Measurements from ENCODE around the gene EPS8.
A peak's percentile ranks its signal among the peaks of the same experiment; 100 is the strongest.
"Not testable (repeated sequence)": the region's sequence is repeated elsewhere in the genome, so short reads cannot be mapped to it uniquely, and the experiment has no call there.

EPS8 gene

DNA sequence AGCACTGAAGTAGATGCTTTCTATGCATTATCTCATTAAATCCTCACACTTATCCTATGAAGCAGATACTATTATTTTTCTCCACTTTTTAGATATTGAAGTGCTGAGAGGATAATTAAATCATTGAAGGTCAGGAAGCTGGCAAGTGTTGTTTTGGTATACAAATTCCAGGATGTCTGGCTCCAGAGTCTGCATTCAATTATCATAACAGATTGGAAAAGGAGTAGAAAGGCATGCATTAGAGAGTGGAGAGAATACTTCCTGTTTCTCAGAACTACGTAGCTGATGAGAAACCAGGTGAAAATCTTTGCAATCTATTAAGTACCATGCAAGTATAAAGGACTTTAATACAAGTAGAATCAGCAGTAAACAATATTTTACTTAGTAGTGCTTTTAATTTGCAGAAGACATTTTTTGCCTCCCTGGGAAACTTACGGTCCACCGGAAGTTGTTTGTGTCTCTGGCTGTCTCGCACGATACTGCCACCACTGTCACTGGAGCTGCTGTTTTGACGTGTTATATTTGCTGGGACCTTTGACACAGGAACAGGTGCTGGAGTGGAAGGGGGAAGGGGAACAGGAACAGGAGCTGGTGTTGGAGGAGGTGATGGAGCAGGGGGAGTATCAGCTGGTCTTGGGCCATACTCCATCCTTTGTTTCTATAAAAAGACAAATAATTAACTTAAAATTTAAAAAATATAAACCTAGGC is 158.0 kb downstream of the EPS8 start:
- Histone ChIP-seq H3K79me2 (ENCODE audit: control insufficient read depth, insufficient read depth, low read length, unreplicated experiment) (peaks cover 24% of the 10 kb centered on the region), H3K27me3 (ENCODE audit: insufficient read depth, low read length) (no peaks in the 10 kb centered on the region), H3K36me3 (ENCODE audit: insufficient read depth, low read length) (peaks cover 25% of the 10 kb centered on the region), H3K4me1 (ENCODE audit: control insufficient read depth, insufficient read depth, low read length, unreplicated experiment) (peaks cover 76% of the 10 kb centered on the region), H3K4me3 (ENCODE audit: low read depth, low read length) (peak overlapping the region; percentile 28; the same call in 1 of the 2 replicates), H2AFZ (ENCODE audit: low read length, unreplicated experiment) (no peak overlapping the region), H3K27ac (ENCODE audit: low read depth, low read length) (peak overlapping the region; percentile 100)

DNA sequence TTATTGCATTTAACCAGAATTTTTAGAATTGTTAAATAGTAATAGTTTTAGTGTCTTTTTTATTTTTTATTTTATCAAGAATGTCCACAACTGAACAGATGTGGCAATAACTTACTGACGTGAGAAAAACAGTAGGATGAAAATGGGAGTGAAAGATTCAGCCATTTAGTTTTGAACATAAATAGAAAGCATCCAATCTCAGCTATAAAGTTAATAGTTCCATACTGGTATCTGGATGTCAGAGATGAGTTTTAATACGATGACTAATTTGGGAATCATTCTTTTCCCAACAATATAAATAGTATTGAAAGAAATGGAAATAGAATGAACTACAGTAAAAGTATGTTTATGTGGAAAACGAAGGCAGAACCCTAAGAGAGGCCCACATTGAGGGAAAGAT is 159.4 kb downstream of the EPS8 start:
- peaks cover 19% of the 10 kb centered on the region for H3K36me3 ChIP-seq (ENCODE audit: insufficient read depth, low read length)
- H3K4me1 ChIP-seq (ENCODE audit: control insufficient read depth, insufficient read depth, low read length, unreplicated experiment): peaks cover 63% of the 10 kb centered on the region
- H3K4me3 ChIP-seq (ENCODE audit: low read depth, low read length): peak overlapping the region; percentile 35; the same call in 1 of the 2 replicates
- peaks cover 22% of the 10 kb centered on the region for H3K79me2 ChIP-seq (ENCODE audit: control insufficient read depth, insufficient read depth, low read length, unreplicated experiment)
- no peaks in the 10 kb centered on the region for H3K27me3 ChIP-seq (ENCODE audit: insufficient read depth, low read length)
- H3K27ac ChIP-seq (ENCODE audit: low read depth, low read length): peak overlapping the region; percentile 100
- H2AFZ ChIP-seq (ENCODE audit: low read length, unreplicated experiment): no peak overlapping the region

DNA sequence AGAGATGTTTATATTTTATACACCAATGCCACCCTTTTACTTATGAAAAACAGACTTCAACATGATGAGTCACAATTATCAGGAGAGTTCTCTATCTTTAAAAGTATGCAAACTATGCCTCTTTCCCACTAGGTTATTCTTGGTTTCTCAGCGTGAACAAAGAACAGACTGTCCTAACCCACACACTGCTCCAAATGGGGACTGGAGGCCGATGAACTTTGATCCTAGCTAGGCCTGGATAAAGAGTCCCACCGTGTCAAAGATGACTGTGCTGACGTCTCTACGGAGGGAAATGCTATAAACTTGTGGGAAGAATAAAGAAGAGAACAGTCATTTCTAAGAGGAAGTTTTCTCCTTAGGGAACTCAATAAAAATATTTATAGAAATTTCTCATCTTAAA is 160.1 kb downstream of the EPS8 start:
- no peaks in the 10 kb centered on the region for H3K27me3 ChIP-seq (ENCODE audit: insufficient read depth, low read length)
- peaks cover 26% of the 10 kb centered on the region for H3K36me3 ChIP-seq (ENCODE audit: insufficient read depth, low read length)
- no peak overlapping the region for H2AFZ ChIP-seq (ENCODE audit: low read length, unreplicated experiment)
- H3K27ac ChIP-seq (ENCODE audit: low read depth, low read length): peak overlapping the region; percentile 100
- peaks cover 57% of the 10 kb centered on the region for H3K4me1 ChIP-seq (ENCODE audit: control insufficient read depth, insufficient read depth, low read length, unreplicated experiment)
- peaks cover 22% of the 10 kb centered on the region for H3K79me2 ChIP-seq (ENCODE audit: control insufficient read depth, insufficient read depth, low read length, unreplicated experiment)
- 0 out of 2 replicates have a peak overlapping the region, but pooled peaks have one; percentile 35 for H3K4me3 ChIP-seq (ENCODE audit: low read depth, low read length)

DNA sequence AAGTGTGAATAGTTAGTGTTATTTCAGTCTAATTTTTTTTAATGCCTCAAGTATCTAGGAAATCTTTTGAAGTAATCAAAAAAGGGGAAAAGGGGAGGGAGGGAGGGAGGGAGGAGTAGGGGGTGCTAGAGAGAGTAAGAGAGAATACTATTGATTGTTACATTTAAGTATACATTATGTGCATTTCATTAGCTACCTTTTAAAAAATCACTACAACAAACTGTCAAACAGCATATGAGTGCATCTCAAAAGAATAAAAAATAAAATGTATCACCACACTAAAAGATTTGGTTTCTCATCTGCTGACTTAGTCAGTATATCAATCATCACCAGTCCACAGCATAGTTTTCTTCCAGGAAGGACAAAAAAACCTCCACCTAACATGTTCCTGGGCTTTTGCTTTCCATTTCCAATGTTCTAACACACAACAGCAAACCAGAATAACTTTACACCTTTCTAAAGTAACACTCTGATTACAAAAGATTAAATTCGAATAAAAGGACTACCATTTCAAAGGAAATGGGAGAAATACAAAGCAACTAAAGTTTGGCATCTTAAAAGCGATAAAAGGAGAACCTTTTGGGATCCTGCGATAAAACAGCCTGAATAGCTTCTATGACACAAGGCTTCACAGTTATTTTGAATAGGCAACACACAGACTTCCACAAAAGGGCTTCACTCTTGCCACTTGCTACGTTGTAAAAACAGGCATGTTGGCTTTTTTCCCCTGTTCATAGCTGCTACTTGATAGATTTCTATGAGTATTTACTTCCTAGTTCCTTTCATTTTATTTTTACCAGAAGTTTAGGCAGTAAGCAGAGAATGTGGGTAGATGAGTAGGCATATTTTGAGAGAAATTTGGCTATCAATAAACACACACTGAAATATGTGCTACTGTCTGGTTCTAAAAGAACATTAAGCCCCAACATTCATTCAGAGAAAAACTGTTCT is 160.9 kb downstream of the EPS8 start:
- H3K4me1 ChIP-seq (ENCODE audit: control insufficient read depth, insufficient read depth, low read length, unreplicated experiment): peaks cover 48% of the 10 kb centered on the region
- peak overlapping the region; percentile 100 for H3K27ac ChIP-seq (ENCODE audit: low read depth, low read length)
- H3K79me2 ChIP-seq (ENCODE audit: control insufficient read depth, insufficient read depth, low read length, unreplicated experiment): peaks cover 18% of the 10 kb centered on the region

DNA sequence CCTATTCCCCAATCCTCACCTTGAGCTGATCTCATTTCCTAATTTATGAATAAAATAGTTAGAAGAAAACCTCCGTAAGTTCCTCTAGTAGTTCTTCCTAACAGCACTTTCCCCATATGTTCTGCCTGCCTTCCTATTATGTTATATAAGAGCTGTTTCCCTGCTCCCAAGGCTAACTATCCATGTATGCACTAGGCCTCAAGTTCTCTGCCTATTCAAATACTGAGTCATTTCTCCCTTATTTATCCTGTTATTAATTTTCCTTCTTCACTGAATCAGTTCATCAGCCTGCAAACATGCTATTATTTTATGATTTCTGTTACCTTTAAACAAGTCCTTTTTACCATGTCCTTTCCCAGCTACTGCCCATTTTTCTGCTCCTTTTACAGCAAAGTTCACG is 164.1 kb downstream of the EPS8 start:
- H3K27me3 ChIP-seq (ENCODE audit: insufficient read depth, low read length): no peaks in the 10 kb centered on the region
- no peak overlapping the region for H2AFZ ChIP-seq (ENCODE audit: low read length, unreplicated experiment)
- peaks cover 34% of the 10 kb centered on the region for H3K4me1 ChIP-seq (ENCODE audit: control insufficient read depth, insufficient read depth, low read length, unreplicated experiment)
- H3K36me3 ChIP-seq (ENCODE audit: insufficient read depth, low read length): peaks cover 51% of the 10 kb centered on the region
- peaks cover 14% of the 10 kb centered on the region for H3K79me2 ChIP-seq (ENCODE audit: control insufficient read depth, insufficient read depth, low read length, unreplicated experiment)
- no peak overlapping the region for H3K4me3 ChIP-seq (ENCODE audit: low read depth, low read length)
- H3K27ac ChIP-seq (ENCODE audit: low read depth, low read length): peak overlapping the region; percentile 25

More for the DNA sequence above, 160.9 kb downstream of the EPS8 start:
- no peaks in the 10 kb centered on the region for H3K27me3 ChIP-seq (ENCODE audit: insufficient read depth, low read length)
- H2AFZ ChIP-seq (ENCODE audit: low read length, unreplicated experiment): no peak overlapping the region
- peak overlapping the region; percentile 53 for H3K4me3 ChIP-seq (ENCODE audit: low read depth, low read length)
- peaks cover 34% of the 10 kb centered on the region for H3K36me3 ChIP-seq (ENCODE audit: insufficient read depth, low read length)

DNA sequence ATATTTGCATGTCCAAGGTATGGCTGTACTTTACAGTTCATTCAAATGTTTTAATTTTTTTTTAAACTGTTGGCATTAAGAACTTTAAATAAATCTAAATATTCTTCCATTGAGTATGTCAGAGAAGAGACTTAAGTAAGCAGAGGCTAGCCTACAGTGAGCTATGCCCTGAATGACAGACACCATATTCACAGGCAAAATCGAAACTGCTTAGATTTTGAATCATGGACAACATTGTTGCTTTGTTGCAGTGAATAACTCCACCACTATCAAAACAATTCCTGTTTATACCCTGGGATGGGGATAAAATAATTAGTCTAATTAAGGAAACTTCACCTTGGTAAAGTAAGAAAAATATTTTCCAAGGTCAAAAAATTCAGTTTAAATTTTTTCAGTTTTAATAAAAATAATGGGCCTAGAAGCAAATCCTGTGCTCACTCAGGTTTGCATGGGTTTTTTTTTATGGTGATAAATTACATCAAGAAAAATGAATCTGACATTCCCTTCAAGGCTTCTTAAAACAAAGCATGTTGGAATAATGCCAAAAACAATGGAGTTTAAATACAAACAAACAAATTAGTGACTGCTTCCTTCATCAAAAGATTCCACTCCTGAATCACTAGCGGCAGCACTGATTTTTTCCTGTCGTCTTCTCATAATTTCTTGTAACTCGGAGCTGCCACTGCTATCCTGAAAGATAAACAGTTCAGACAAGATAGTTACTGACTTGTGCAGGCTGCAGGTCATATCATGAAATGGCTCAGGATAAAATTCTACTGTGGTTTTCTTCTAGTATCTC is 168.2 kb downstream of the EPS8 start:
- Histone ChIP-seq H3K27ac (ENCODE audit: low read depth, low read length) (peak overlapping the region; percentile 34), H3K4me3 (ENCODE audit: low read depth, low read length) (no peak overlapping the region), H3K36me3 (ENCODE audit: insufficient read depth, low read length) (peaks cover 85% of the 10 kb centered on the region)

DNA sequence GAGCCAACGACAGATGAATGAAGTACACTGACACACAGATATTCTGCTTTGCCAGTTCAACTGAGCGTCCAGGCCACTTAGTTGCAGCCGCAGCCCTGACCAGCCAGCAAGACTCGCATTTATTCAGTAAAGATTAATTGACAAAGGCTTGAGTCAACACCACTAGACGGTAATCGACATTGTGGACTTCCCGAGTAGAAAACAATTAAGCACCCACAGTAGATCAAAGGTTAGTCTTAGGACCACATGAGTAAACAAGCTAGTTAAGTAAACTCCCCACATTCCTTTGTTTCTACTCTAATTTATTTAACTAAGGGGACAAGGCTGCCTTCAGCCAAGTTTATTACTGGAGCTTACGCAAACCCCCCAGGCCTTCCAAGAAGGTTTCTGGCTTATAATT is 172.7 kb downstream of the EPS8 start:
- H3K4me3 ChIP-seq (ENCODE audit: low read depth, low read length); H3K79me2 ChIP-seq (ENCODE audit: control insufficient read depth, insufficient read depth, low read length, unreplicated experiment); H3K27ac ChIP-seq (ENCODE audit: low read depth, low read length); H2AFZ ChIP-seq (ENCODE audit: low read length, unreplicated experiment); H3K27me3 ChIP-seq (ENCODE audit: insufficient read depth, low read length): not testable (repeated sequence)
- H3K36me3 ChIP-seq (ENCODE audit: insufficient read depth, low read length): peaks cover 60% of the 10 kb centered on the region
- H3K4me1 ChIP-seq (ENCODE audit: control insufficient read depth, insufficient read depth, low read length, unreplicated experiment): peaks cover 12% of the 10 kb centered on the region

More for the DNA sequence above, 168.2 kb downstream of the EPS8 start:
- Histone ChIP-seq H3K4me1 (ENCODE audit: control insufficient read depth, insufficient read depth, low read length, unreplicated experiment) (peaks cover 10% of the 10 kb centered on the region), H3K79me2 (ENCODE audit: control insufficient read depth, insufficient read depth, low read length, unreplicated experiment) (peaks cover 4% of the 10 kb centered on the region), H2AFZ (ENCODE audit: low read length, unreplicated experiment) (no peak overlapping the region), H3K27me3 (ENCODE audit: insufficient read depth, low read length) (no peaks in the 10 kb centered on the region)

DNA sequence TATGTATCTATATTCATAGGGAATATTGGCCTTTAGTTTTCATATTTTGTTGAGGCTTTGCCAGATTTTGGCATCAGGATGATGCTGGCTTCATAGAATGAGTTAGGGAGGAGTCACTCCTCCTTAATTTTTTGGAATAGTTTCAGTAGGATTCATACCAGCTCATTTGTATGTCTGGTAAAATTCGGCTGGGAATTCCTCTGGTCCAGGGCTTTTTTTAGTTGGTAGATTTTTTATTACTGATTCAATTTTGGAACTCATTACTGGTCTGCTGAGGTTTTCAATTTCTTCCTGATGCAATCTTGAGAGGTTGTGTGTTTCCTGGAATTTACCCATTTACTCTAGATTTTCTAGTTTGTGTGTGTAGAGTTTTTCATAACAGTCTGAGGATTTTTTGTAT is 175.2 kb downstream of the EPS8 start:
- peaks cover 8% of the 10 kb centered on the region for H3K4me1 ChIP-seq (ENCODE audit: control insufficient read depth, insufficient read depth, low read length, unreplicated experiment)
- peak overlapping the region; percentile 45 for H3K27ac ChIP-seq (ENCODE audit: low read depth, low read length)
- H3K27me3 ChIP-seq (ENCODE audit: insufficient read depth, low read length): no peaks in the 10 kb centered on the region
- no peak overlapping the region for H3K4me3 ChIP-seq (ENCODE audit: low read depth, low read length)
- no peak overlapping the region for H2AFZ ChIP-seq (ENCODE audit: low read length, unreplicated experiment)
- H3K79me2 ChIP-seq (ENCODE audit: control insufficient read depth, insufficient read depth, low read length, unreplicated experiment): no peaks in the 10 kb centered on the region
- H3K36me3 ChIP-seq (ENCODE audit: insufficient read depth, low read length): peaks cover 36% of the 10 kb centered on the region

DNA sequence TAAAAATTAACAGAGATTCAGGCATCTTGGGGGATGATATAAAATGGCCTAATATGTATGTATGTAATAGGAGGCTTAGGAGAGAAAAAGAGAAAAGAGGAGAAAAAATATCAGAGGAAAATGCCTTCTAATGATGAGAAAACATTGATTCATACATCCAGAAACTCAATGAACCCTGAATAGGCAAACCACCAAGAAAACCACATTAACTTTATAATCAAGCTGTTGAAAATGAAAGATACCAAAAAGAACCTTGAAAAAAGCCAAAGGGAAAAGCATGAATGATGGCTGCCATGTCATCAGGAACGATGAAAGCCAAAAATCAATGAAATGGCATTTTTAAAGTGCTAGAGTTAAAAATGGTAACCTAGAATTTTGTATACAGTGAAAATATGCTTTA is 180.2 kb downstream of the EPS8 start:
- H2AFZ ChIP-seq (ENCODE audit: low read length, unreplicated experiment): no peak overlapping the region
- no peaks in the 10 kb centered on the region for H3K36me3 ChIP-seq (ENCODE audit: insufficient read depth, low read length)
- no peaks in the 10 kb centered on the region for H3K79me2 ChIP-seq (ENCODE audit: control insufficient read depth, insufficient read depth, low read length, unreplicated experiment)
- peaks cover 3% of the 10 kb centered on the region for H3K4me1 ChIP-seq (ENCODE audit: control insufficient read depth, insufficient read depth, low read length, unreplicated experiment)
- H3K27ac ChIP-seq (ENCODE audit: low read depth, low read length): no peak overlapping the region
- no peaks in the 10 kb centered on the region for H3K27me3 ChIP-seq (ENCODE audit: insufficient read depth, low read length)
- no peak overlapping the region for H3K4me3 ChIP-seq (ENCODE audit: low read depth, low read length)

DNA sequence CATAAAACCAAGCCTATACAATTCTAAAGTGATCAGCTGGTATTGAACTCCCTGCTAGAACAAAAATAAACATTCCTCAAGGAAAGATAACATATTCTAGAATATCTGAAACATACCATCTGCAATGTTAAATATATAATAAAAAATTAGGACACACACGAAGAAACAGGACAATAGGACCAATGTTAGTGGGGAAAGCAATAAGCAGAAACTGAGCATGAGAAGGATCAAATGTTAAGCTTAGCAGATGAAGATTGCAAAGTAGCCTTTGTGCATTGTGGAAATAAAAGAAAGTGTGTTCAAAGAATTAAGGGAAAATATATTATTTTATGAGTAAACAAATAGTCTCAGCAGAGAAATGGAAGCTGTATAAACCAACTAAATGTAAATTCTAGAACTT is 180.8 kb downstream of the EPS8 start:
- Histone ChIP-seq H3K27me3 (ENCODE audit: insufficient read depth, low read length) (no peaks in the 10 kb centered on the region), H3K79me2 (ENCODE audit: control insufficient read depth, insufficient read depth, low read length, unreplicated experiment) (no peaks in the 10 kb centered on the region), H3K27ac (ENCODE audit: low read depth, low read length) (no peak overlapping the region), H3K4me3 (ENCODE audit: low read depth, low read length) (no peak overlapping the region), H3K4me1 (ENCODE audit: control insufficient read depth, insufficient read depth, low read length, unreplicated experiment) (peaks cover 3% of the 10 kb centered on the region), H2AFZ (ENCODE audit: low read length, unreplicated experiment) (no peak overlapping the region), H3K36me3 (ENCODE audit: insufficient read depth, low read length) (no peaks in the 10 kb centered on the region)
